Middle frontal gyrus (tissue), 1 donor: ENCODE data around the gene POLR2C.
A peak's percentile ranks its signal among the peaks of the same experiment; 100 is the strongest.
"Not testable (repeated sequence)": the region's sequence is repeated elsewhere in the genome, so short reads cannot be mapped to it uniquely, and the experiment has no call there.

ENCODE experiments used
- DNase-seq: peaks from one replicate; pipeline ENCODE4 v3.0.0-alpha.2; 2015; ENCODE audit warnings: low spot score; ENCODE audit errors: extremely low spot score

The POLR2C gene

GRCh38 chr16:57462209-57462977, at the start of gene POLR2C:
Gene POLR2C (plus strand): TSS chr16:57462679. CDS start chr16:57462725, 46 bp downstream.
- DNase-seq = peak; percentile 65

- DNase-seq = no peak
Observed at GRCh38 chr16:57413301-57413730, 49.2 kb upstream of the POLR2C start.

- no peak for DNase-seq
Observed at GRCh38 chr16:57413733-57414132, 48.7 kb upstream of the POLR2C start.

GRCh38 chr16:57416084-57416483, 46.4 kb upstream of the POLR2C start:
- DNase-seq = no peak

- DNase-seq = no peak
Observed at GRCh38 chr16:57419506-57419905, 43.0 kb upstream of the POLR2C start.

GRCh38 chr16:57422026-57422944, 40.2 kb upstream of the POLR2C start:
- no peak for DNase-seq

GRCh38 chr16:57423152-57423551, 39.3 kb upstream of the POLR2C start:
- DNase-seq = no peak

- no peak for DNase-seq
Observed at GRCh38 chr16:57424583-57424982, 37.9 kb upstream of the POLR2C start.

- no peak for DNase-seq
Observed at GRCh38 chr16:57426356-57426755, 36.1 kb upstream of the POLR2C start.

- DNase-seq = no peak
Observed at GRCh38 chr16:57427307-57427706, 35.2 kb upstream of the POLR2C start.

- no peak for DNase-seq
Observed at GRCh38 chr16:57427824-57428223, 34.7 kb upstream of the POLR2C start.

- no peak for DNase-seq
Observed at GRCh38 chr16:57430955-57431354, 31.5 kb upstream of the POLR2C start.

- DNase-seq = no peak
Observed at GRCh38 chr16:57432505-57432904, 30.0 kb upstream of the POLR2C start.

GRCh38 chr16:57432989-57433388, 29.5 kb upstream of the POLR2C start:
- no peak for DNase-seq

GRCh38 chr16:57434003-57434402, 28.5 kb upstream of the POLR2C start:
- no peak for DNase-seq

GRCh38 chr16:57435838-57436237, 26.6 kb upstream of the POLR2C start:
- DNase-seq = no peak

GRCh38 chr16:57439947-57440346, 22.5 kb upstream of the POLR2C start:
- DNase-seq = not testable (repeated sequence)

GRCh38 chr16:57440551-57440950, 21.9 kb upstream of the POLR2C start:
- not testable (repeated sequence) for DNase-seq

GRCh38 chr16:57444711-57445110, 17.8 kb upstream of the POLR2C start:
- DNase-seq = no peak

GRCh38 chr16:57445510-57445909, 17.0 kb upstream of the POLR2C start:
- no peak for DNase-seq

- no peak for DNase-seq
Observed at GRCh38 chr16:57446531-57447185, 15.8 kb upstream of the POLR2C start.
